Hematopoietic multipotent progenitor cell (in vitro differentiated cells): ENCODE measurements around the gene DSTYK. TPM values are rescaled to one million over a fixed set of nuclear protein-coding genes. Genes with fewer than 3 reads are reported as not detected.
"Not testable (repeated sequence)": the region's sequence is repeated elsewhere in the genome, so short reads cannot be mapped to it uniquely, and the experiment has no call there.

Source experiments
- DNase-seq, 3 donors: peaks; one replicate each; pipeline ENCODE4 v3.0.0-alpha.2; 2011 to 2015; ENCODE audit warnings: low read depth in 2 of 3, low spot score in 2 of 3
- total RNA-seq: library from RNA; depleted of rRNA; stranded (reverse); fragments of >200 nt; gene quantifications from one replicate; pipeline ENCODE4 v1.2.3, GENCODE V29; 2012

Gene DSTYK
- total RNA-seq, 1 donor = 10.5 TPM

DNA sequence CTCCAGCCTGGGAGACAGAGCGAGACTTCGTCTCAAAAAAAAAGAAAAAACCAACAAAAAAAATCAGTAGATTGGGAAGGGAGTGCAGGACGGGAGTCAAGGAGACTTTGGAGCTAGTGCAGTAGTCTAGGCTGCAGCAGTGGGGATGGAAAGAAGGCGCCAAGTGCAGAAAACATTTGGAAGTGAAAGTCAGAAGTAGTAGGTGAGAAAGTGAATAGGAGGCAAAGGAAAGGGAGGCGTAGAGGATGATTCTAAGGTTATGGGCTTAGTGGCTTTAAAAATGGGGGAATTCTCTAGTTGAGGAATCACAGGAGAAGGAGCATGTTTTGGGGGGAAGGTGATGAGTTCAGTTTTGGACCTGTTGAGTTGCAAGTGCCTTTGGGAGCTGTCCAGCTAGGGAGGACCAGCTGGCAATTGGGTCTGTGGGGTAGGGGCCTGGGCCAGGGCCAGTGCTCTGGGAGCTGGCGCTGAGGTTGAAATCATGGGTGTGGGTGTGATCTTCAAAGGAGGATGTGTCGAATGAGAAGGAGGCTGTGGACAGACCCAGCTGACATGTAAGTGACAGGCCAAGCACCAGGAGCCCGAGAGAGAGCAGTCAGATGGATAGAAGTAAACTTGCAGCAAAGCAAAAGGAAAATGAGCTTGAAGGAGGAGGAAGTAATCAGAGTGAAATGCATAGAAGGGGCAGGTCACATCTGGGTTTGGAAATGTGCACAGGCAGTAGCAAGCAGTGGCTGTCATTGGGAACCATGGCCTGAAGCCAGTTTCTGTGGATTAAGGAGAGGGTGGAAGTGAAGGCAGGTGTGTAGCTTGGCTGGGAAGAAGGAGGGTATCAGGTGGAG, 32.1 kb upstream of the DSTYK start:
- DNase-seq = no peak

DNA sequence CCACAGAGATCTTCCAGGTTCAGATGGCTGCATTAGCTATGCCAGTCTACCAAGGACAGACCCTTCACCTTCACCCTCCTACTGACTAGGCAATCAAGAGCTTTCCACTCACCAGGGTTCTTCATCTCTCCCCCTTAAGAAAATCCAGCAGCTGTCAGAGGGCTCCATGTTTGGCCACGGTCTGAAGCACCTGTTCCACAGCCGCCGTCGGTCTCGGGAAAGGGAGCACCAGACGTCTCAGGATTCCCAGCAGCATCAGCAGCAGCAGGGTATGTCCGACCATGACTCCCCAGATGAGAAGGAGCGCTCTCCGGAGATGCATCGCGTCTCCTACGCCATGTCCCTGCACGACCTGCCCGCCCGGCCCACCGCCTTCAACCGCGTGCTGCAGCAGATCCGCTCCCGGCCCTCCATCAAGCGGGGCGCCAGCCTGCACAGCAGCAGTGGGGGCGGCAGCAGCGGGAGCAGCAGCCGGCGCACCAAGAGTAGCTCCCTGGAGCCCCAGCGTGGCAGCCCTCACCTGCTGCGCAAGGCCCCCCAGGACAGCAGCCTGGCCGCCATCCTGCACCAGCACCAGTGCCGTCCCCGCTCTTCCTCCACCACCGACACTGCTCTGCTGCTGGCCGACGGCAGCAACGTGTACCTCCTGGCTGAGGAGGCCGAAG, 30.0 kb upstream of the DSTYK start:
- no peak for DNase-seq

GRCh38 chr1:205240569-205240968, 29.1 kb upstream of the DSTYK start:
- DNase-seq = no peak

- DNase-seq = no peak
Measured at GRCh38 chr1:205240118-205240517, 28.6 kb upstream of the DSTYK start.

DNA sequence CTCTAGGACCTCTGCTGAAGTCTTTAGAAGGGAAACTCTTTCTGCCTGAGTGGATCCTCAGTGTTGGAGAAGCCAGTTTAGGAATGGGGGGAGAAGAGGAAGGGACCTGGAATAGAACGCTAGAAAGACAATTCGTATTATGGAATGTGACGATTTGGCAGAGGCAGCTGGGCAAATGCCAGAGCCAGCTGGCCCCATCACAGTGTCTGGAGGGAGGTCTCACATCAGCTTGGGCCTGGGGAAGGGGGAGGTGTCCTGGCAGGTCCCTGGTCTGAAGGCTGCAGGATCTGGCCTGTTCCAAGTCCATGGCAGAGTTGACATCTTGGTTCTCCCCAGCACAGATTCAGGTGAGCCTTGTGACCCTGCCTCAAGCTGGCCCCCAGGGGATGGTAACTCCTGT, 27.6 kb upstream of the DSTYK start:
- no peak for DNase-seq

DNA sequence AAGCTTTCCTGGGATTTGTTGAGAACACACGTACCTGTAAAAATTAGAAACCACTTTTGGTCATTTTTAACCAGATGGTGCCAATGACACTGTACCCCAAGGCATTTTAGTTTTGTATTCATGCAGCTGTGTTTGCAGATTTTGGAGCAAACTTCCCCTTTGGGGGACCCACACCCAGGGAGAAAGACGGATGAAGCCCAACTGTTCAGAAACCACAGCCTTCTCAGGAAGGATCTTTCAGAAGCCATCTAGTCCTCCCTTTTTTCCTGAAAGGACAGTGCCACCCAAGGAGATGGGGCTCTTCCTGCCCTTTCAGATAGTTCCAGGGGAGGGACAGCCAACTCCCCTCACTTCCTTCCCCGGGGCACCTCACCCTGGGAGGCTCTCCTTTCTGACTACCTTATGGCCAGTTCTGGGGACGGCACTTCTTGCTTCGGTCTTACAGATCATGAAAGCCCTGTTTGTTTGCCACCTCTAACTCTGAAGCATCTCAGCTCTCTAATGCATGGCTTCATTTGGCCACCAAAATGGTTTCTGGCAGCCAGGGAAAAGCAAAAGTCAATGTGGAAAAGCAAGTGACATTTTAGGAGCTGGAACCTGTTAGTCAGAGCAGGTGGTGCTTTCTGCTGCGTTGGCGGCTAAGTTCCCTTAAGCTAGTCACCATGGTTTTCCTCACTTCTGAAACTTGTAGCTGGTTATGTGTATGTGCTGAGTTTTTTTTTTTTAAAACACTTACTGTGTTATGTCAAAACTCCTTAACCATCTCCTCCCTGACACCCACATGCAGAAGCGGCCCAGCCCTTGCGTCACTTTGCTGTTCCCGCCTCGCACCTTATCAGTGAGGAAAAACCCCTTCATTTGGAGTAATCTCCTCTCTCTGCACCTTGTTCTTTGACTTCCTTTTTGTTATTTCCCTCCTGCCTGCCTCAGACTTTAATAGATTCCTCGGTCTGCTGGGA, 26.3 kb upstream of the DSTYK start:
- DNase-seq = peak in 2 of 3 donors; percentile 54 to 58

DNA sequence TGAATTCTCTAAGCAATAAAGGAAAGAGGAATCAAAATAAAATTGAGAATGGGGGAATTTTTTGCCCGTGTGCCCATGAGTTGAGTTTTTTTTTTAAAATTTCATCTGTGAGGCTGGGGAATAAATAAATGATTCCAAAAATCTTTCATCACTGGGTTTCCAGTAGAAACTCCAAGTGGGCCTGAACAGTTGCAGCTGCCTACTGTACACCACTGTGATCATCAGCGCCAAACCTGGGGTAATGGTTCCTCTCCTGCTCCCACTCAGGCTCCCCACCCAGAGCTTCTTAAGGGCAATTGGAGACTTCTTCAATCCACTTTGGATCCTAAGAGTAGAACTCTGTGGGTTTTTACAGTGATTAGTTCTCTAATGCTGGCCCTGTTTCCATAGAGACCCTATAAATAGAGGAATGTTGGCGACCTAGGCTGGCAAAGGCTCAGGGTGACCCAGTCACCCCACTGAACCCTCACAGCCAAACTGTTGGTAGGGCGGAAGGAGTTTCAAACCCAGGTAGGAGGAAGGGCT, 25.5 kb upstream of the DSTYK start:
- no peak for DNase-seq

DNA sequence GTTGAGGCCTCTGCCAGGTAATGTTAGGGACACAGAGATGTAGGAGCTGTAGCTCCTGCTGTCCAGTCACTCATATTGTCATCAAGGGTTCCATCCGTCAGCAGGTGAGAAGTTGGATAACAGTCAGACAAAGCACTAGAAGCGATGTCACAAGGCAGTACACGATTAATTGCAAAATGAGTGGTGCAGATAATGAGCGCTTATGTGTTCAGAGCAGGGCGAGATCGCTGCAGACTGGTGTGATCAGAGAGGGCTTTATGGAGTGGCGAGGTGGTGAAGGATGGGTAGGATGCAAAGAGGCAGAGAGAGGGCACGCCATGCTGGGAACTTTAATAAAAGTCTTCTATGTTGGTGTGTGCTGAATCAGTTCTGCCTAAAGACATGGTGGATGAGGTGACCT, 25.0 kb upstream of the DSTYK start:
- DNase-seq = no peak

- no peak for DNase-seq
Measured at GRCh38 chr1:205235951-205236350, 24.4 kb upstream of the DSTYK start.

- not testable (repeated sequence) for DNase-seq
Measured at GRCh38 chr1:205233986-205234385, 22.5 kb upstream of the DSTYK start.

DNA sequence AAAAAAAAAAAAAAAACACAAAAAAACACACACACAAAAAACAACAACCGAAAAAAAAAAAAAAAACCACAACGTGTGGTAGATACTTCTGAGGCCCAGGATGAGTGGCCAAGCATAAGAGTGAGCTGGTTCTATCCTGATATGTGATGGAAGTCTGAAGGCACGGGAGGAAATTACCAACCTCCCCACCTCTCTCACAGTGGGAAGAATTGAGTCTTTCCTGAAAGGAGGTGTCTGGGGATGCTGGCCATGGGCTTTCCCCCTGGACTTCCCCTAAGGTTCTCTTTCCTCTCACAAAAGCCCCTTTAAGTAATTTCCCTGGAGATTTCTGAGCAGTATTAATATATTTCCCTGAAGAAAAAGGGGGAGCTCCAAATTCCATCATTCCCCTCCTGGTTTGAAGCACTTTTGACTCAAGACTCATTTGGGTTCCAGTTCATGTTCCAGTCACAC, 21.5 kb upstream of the DSTYK start:
- DNase-seq = no peak

- DNase-seq = no peak
Measured at GRCh38 chr1:205232127-205232820, 20.8 kb upstream of the DSTYK start.

DNA sequence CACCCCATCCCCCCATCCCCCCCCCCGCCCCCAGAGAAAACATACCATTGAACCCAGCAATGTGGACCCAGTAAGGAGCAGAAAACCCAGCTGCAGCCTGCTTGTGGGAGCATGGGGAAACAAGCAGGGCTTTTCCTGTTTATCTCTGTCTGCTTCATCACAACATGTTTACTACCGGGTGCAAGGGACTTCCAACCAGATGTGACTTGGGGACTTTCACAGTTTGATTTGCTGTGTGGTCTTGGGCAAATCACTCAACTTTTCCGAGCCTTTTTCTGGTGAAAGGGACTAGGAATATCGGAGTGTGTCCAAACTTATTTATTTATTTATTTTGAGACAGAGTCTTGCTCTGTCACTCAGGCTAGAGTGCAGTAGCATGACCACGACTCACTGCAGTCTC, 19.5 kb upstream of the DSTYK start:
- DNase-seq = no peak

GRCh38 chr1:205229916-205230700, 18.6 kb upstream of the DSTYK start:
- peak in 1 of 3 donors; percentile 82 for DNase-seq

DNA sequence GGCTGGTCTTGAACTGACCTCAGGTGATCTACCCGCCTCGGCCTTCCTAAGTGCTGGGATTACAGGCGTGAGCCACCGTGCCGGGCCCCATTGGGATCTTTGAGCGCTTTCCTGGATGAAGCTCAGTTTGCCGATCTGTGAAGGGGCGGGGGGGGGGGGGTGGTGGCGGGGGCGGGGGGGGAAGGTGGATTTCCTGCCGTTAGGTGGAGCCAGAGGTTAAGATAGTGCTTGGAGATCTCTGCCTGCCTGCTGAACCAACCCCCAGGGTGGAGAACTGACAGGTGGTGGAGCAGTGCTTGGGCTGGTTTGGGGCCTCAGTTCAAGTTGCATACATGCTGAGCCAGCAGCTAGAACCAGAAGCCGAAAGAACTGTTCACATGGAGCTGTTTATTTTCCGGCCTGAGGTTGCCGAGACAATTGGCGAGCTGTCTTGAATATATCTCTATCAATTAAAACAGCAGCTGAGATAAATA, 17.9 kb upstream of the DSTYK start:
- peak in 1 of 3 donors; percentile 66 for DNase-seq

GRCh38 chr1:205228093-205228521, 16.6 kb upstream of the DSTYK start:
- no peak for DNase-seq

GRCh38 chr1:205227584-205228013, 16.1 kb upstream of the DSTYK start, which contains the start of gene TMCC2:
TMCC2 (plus strand) TSS chr1:205227946; CDS start chr1:205228565, 619 bp downstream.
- peak in 2 of 3 donors; percentile 89 for DNase-seq

- DNase-seq = peak in 1 of 3 donors; percentile 54
Measured at GRCh38 chr1:205226868-205227583, 15.5 kb upstream of the DSTYK start.
